ENCODE results near the gene AIM2.

DNA sequence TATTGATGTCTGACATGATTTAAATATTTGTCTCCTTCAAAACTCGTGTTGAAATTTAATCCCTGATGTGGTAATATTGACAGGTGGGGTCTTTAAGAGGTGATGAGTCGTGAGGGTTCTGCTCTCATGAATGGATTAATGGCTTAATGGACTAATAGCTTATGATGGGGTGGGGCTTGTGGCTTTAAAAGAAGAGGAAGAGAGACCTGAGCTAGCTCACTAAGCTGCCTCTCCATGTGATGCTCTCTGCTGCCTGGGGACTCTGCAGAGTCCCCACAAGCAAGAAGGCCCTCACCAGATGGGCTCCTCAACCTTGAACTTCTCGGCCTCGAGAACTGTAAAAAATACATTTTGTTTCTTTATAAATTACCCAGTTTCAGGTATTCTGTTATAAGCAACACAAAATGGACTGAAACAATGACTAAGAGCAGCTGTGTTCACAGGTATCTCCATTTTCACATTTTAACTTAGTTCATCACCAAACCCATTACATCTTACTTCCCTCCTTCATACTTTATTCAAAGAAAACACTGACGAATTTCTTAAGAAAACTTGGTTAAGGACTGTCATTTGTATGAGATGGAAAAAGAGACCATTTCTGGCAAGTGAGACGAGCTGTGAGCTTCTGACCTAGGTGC is 12.1 kb upstream of the AIM2 start:
- TF ChIP-seq YY1 (IDR thresholded peaks at IDR 0.05; ENCODE audit: insufficient read depth, insufficient read length) (no peak), ZNF274 (IDR thresholded peaks at IDR 0.05; ENCODE audit: low read depth, low read length) (no peak), SUZ12 (IDR thresholded peaks at IDR 0.05; ENCODE audit: extremely low read depth, insufficient read depth, insufficient read length) (no peak)

Data from NT2/D1 (cell line).